Thoracic aorta (tissue), 2 donors: ENCODE results near the gene KIF26B. TPM values are rescaled to one million over a fixed set of nuclear protein-coding genes. Genes with fewer than 3 reads are reported as not detected.

Experiments used
- ATAC-seq: fragments of 150-250 bp; one replicate; pipeline ENCODE4 v1.8.0; 2017; ENCODE audit warnings: low read depth; ENCODE audit not compliant: insufficient number of reproducible peaks, low FRiP score
- DNase-seq: peaks from one replicate; pipeline ENCODE4 v3.0.0-alpha.2; 2020; ENCODE audit warnings: low spot score
- H3K27ac ChIP-seq, 2 donors: fragments of 200-600 bp; sonication (generic); 1 replicate in 1 of 2; 2 replicates in 1 of 2; pipeline ENCODE4 v1.5.1; 2016; ENCODE audit warnings: mild to moderate bottlenecking in 2 of 2, moderate library complexity in 2 of 2
- H3K27me3 ChIP-seq: fragments of 200-600 bp; sonication (generic); replicated peaks from 2 replicates; pipeline ENCODE4 v1.6.0; 2016; ENCODE audit warnings: mild to moderate bottlenecking; ENCODE audit not compliant: insufficient read depth
- H3K36me3 ChIP-seq: fragments of 200-600 bp; sonication (generic); one replicate; pipeline ENCODE4 v1.5.1; 2016
- H3K4me1 ChIP-seq, 2 donors: fragments of 200-600 bp; sonication (generic); 1 replicate in 1 of 2; 2 replicates in 1 of 2; pipeline versions ENCODE4 v1.5.1 to v1.6.0; 2016; ENCODE audit warnings: low read depth in 2 of 2, mild to moderate bottlenecking in 1 of 2; ENCODE audit not compliant: control insufficient read depth in 1 of 2
- H3K4me3 ChIP-seq: fragments of 200-600 bp; sonication (generic); 2 replicates; pipeline ENCODE4 v1.5.1; 2016; ENCODE audit warnings: mild to moderate bottlenecking
- H3K9me3 ChIP-seq: fragments of 200-600 bp; sonication (generic); 2 replicates; pipeline ENCODE4 v1.5.1; 2016
- total RNA-seq, 2 donors: library from RNA; depleted of rRNA; stranded (reverse); fragments of >200 nt; gene quantifications; one replicate each; pipeline versions ENCODE4 v1.1.0 to v1.2.3, GENCODE V29; 2016
- TF ChIP-seq, protein P1 (sequence below): fragments of 200-600 bp; sonication (generic); IDR thresholded peaks from one replicate; pipeline ENCODE4 v1.5.1; 2019; ENCODE audit warnings: antibody characterized with exemption

Gene KIF26B
- total RNA-seq, 2 donors from 2014 or later: 0.14 to 0.41 TPM

DNA sequence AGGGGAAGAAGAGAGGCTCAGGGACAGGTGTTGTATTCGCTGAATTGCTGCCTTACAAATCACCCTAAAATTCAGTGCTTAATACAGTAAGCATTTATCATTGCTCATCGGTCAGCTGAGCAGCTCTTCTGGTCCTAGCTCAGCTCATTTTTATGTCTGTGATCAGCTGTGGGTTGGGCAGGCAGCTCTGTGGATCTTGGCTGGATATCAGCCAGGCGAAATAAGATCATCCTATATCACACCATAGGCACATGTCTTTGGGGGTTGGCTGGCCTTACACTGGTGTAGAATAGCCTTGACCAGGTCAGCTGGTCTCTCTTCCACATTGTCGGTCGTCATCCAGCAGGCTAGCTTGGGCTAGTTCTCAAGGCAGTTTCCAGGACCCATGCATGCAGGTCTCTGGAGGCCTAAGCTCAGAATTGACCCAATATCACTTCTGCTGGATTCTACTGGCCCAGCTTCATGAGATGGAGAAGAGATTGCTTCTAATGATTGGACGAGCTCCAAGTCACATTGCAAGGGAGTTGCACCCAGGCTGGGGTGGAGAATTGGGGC lies 448.6 kb downstream of the KIF26B start:
- H3K27ac ChIP-seq: no peak overlapping the region
- no peak for ATAC-seq
- TF ChIP-seq, protein P1, sequence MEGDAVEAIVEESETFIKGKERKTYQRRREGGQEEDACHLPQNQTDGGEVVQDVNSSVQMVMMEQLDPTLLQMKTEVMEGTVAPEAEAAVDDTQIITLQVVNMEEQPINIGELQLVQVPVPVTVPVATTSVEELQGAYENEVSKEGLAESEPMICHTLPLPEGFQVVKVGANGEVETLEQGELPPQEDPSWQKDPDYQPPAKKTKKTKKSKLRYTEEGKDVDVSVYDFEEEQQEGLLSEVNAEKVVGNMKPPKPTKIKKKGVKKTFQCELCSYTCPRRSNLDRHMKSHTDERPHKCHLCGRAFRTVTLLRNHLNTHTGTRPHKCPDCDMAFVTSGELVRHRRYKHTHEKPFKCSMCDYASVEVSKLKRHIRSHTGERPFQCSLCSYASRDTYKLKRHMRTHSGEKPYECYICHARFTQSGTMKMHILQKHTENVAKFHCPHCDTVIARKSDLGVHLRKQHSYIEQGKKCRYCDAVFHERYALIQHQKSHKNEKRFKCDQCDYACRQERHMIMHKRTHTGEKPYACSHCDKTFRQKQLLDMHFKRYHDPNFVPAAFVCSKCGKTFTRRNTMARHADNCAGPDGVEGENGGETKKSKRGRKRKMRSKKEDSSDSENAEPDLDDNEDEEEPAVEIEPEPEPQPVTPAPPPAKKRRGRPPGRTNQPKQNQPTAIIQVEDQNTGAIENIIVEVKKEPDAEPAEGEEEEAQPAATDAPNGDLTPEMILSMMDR: no peak

DNA sequence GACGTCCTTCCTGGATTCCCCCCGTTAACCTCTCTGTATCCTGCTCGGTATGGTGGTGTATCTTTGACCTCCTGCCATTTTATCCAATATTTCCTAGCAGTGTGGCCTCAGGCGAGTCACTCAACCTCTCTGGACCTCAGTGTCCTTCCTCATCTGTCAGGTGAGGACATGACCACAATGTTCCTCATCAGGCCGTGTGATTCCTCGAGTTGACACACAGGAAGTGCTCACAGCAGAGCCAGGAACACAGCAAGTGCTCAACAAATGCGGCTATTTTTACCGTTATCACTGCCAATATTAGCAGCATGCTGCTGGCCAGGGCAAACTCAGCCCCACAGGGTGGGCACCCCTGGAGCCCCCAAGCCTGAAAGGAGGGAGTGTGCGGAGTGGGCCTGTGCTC lies 450.2 kb downstream of the KIF26B start:
- no peak overlapping the region for H3K27ac ChIP-seq
- no peaks in the 10 kb centered on the region for H3K9me3 ChIP-seq
- H3K27me3 ChIP-seq: no peaks in the 10 kb centered on the region
- no peaks in the 10 kb centered on the region for H3K4me1 ChIP-seq
- ATAC-seq: no peak
- no peak for DNase-seq
- TF ChIP-seq, protein P1: no peak
- H3K4me3 ChIP-seq: no peak overlapping the region
- H3K36me3 ChIP-seq: no peaks in the 10 kb centered on the region

More for the DNA sequence above, 448.6 kb downstream of the KIF26B start:
- Histone ChIP-seq H3K4me1 (no peaks in the 10 kb centered on the region), H3K4me3 (no peak overlapping the region), H3K27me3 (no peaks in the 10 kb centered on the region), H3K36me3 (no peaks in the 10 kb centered on the region), H3K9me3 (no peaks in the 10 kb centered on the region)
- no peak for DNase-seq

DNA sequence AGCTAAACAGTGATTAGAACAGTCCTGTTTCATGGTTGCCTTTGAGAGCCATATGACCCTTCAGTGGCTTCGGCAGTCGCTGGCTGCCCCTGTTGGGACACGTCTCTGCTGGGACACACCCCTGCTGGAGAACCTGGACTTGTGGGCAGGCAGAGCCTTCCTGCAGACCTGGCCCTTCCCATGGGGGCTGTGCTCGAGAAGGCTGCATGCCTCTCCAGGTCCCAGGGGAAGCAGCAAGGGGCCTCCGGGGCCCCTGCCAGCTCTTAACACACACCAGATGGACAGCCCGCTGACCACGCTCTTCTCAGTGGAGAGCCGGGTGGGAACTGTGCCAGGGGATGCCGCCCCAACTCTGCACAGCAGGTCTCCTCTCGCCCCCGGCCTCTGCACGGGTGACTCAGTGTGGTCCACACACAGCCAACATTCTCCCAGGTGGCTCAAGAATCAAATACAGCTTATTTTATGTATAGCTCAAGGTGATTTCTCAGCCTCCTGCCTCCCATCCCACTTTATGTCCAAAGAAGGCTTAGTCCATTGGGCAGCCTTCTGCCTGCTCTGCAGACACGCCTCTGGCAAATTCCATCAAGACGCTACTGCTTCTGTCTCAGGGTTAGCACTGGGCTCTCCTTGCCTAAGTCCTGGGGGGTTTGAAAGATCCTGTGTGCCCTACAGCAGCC lies 450.8 kb downstream of the KIF26B start:
- H3K4me1 ChIP-seq: no peaks in the 10 kb centered on the region
- no peaks in the 10 kb centered on the region for H3K9me3 ChIP-seq
- DNase-seq (no peak), ATAC-seq (no peak)
- TF ChIP-seq, protein P1: no peak
- H3K27ac ChIP-seq: no peak overlapping the region
- H3K27me3 ChIP-seq: no peaks in the 10 kb centered on the region
- no peaks in the 10 kb centered on the region for H3K36me3 ChIP-seq
- H3K4me3 ChIP-seq: no peak overlapping the region

DNA sequence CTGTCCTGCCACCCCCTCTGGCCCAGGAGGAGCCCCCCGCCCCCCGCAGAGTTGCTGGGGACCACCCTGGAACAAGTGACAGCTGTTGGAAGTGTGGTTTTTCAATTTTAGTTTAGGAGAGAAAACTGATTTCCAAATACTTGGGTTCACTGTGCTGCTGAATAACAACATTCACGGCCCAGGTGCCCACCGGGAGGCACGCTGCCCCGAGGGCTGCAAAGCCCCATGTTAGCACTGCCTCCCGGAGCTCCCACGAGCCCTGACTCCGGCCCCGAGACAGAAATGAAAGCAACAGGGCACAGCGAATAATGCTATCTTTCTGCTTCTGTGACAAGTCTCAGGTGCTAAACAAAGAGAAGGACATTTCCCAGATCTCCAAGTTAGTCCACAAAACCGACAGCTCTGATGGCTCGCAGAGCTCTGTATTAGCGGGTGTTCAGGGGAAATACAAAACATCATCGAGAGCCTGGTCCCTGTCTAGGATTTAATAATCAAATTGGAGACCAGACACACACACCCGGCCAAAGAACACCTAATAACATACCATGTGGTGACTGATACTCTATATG lies 451.5 kb downstream of the KIF26B start:
- Histone ChIP-seq H3K27me3 (no peaks in the 10 kb centered on the region), H3K27ac (no peak overlapping the region), H3K4me1 (no peaks in the 10 kb centered on the region), H3K4me3 (no peak overlapping the region), H3K9me3 (no peaks in the 10 kb centered on the region), H3K36me3 (no peaks in the 10 kb centered on the region)
- ATAC-seq (no peak), DNase-seq (no peak)
- TF ChIP-seq, protein P1: no peak

GRCh38 chr1:245608271-245608670 lies 453.5 kb downstream of the KIF26B start:
- DNase-seq (no peak), ATAC-seq (no peak)
- Histone ChIP-seq H3K27ac (no peak overlapping the region), H3K36me3 (no peaks in the 10 kb centered on the region), H3K9me3 (no peaks in the 10 kb centered on the region), H3K27me3 (no peaks in the 10 kb centered on the region), H3K4me1 (no peaks in the 10 kb centered on the region), H3K4me3 (no peak overlapping the region)
- TF ChIP-seq, protein P1: no peak
